Activated T-helper 17 cell treated with anti-CD3 and anti-CD28 coated beads, Interleukin-2, amount 50 U/mL, for 72 hours (primary cell): ENCODE measurements around the gene PSMA6. TPM values are rescaled to one million over a fixed set of nuclear protein-coding genes. Genes with fewer than 3 reads are reported as not detected.
A peak's percentile ranks its signal among the peaks of the same experiment; 100 is the strongest.
"Not testable (repeated sequence)": the region's sequence is repeated elsewhere in the genome, so short reads cannot be mapped to it uniquely, and the experiment has no call there.

Source experiments
- ATAC-seq: fragments of 150-1000 bp; cut with Tn5 transposase; replicated peaks from 2 replicates; pipeline ENCODE4 v1.10.0; 2021; ENCODE audit warnings: mild to moderate bottlenecking, moderate library complexity
- H3K27ac Mint-ChIP-seq: one replicate; pipeline ENCODE4 v1.8.0; 2022; ENCODE audit warnings: mixed read lengths
- H3K27me3 Mint-ChIP-seq: one replicate; pipeline ENCODE4 v1.8.0; 2022; ENCODE audit warnings: mixed read lengths
- H3K36me3 Mint-ChIP-seq: one replicate; pipeline ENCODE4 v1.8.0; 2022; ENCODE audit warnings: low read depth, mild to moderate bottlenecking, mixed read lengths
- H3K4me1 Mint-ChIP-seq: one replicate; pipeline ENCODE4 v1.8.0; 2022; ENCODE audit warnings: mixed read lengths
- H3K4me3 Mint-ChIP-seq: one replicate; pipeline ENCODE4 v1.8.0; 2022; ENCODE audit warnings: mild to moderate bottlenecking, mixed read lengths
- H3K9me3 Mint-ChIP-seq: one replicate; pipeline ENCODE4 v1.8.0; 2022; ENCODE audit warnings: mixed read lengths
- total RNA-seq, 2 donors: library from RNA; stranded (reverse); gene quantifications; one replicate each; pipeline ENCODE4 v1.2.3, GENCODE V29; 2022

PSMA6 gene
- total RNA-seq, 2 donors from 2014 or later, result 295 to 386 TPM

DNA sequence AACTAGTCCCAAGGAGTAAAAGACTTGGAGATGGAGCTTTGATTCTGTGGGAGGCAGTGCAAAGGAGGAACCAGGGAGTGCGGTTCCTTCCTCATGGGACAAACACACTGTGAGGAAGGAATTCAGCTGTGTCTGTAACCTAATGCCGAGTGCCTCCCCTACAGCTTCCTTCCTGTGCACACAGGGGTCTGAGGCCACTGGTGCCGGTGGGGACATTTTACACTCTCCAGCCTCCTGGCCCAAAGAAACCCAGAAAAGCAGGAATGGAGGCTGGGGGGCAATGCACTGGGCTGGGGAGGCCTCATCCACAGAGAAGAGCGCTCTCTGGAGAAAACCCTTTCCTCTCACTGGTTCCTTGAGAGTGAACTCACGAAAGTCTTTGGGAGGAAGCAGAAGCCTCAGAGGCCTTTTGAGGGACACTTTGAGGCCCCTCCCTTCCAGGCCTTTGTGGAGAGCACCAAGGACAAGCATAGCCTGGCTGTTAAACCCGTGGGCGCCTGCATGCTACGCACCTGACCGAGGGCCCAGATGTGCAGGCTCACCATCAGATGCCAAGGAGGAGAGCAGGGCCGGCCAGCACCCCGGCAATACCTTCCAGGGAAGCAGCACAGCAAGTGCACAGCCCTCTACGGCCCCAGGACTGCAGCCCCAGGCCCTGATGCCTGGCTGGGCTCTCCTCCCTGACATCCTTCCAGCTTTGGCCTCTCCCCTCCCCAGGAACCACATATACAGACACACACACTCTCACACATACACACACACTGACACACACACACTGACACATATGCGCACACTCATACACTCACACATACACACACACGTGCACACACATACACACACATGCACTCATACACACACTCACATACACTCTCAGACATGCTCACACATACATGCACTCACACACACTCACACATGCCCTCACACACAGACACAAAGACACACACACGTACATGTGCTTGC is 60.4 kb downstream of the PSMA6 start:
- H3K9me3 Mint-ChIP-seq, result no peaks in the 10 kb centered on the region
- no peak overlapping the region for H3K4me3 Mint-ChIP-seq
- H3K36me3 Mint-ChIP-seq, result no peaks in the 10 kb centered on the region
- H3K27me3 Mint-ChIP-seq, result no peaks in the 10 kb centered on the region
- H3K4me1 Mint-ChIP-seq, result peaks cover 15% of the 10 kb centered on the region
- no peak for ATAC-seq
- no peak overlapping the region for H3K27ac Mint-ChIP-seq

DNA sequence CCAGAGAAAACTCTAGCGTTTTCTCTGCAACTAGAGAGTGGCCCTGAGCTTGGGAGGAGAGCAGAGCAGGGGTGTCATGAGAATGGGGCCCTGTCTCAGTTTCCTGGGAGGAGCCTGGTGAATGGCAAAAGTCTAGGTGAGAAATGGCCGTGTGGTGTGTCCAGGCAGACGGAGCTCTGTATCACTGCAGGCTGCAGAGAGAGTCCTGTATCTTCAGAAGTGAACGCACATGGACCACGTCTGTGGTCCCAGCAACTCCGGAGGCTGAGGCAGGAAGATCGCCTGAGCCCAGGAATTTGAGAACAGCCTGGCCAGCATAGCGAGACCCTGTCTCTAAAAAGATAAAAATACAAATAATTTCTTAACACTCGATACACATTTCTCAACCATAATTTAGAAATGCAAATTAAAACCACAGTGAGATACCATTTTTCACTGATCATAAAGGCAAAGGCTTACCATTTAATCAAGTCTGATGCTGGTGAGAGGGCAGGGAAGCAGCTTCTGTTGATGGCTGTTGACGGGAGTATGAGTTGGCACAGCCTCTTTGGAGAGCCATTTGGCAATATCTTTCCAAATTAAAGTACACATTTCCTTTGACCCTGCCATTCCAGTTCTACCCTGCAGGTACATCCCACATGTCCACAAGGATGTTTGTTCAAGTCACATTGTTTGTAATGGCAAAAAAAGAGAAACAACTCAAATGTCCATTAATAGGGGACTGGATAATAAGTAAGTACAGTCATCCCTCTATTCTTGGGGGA is 61.4 kb downstream of the PSMA6 start:
- Mint-ChIP-seq H3K4me1 (peaks cover 15% of the 10 kb centered on the region), H3K27me3 (no peaks in the 10 kb centered on the region), H3K4me3 (no peak overlapping the region), H3K9me3 (no peaks in the 10 kb centered on the region), H3K36me3 (no peaks in the 10 kb centered on the region), H3K27ac (no peak overlapping the region)
- no peak for ATAC-seq

DNA sequence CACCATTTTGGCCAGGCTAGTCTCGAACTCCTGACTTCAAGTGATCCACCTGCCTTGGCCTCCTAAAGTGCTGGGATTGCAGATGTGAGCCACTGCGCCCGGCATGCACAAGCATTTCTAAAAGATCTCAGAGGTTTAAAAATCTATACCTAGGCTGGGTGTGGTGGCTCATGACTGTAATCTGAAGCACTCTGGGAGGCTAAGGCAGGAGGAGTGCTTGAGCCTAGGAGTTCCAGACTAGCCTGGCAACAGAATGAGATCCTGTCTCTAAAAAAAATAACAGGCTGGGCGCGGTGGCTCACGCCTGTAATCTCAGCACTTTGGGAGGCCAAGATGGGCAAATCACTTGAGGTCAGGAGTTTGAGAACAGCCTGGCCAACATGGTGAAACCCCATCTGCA is 63.1 kb downstream of the PSMA6 start:
- not testable (repeated sequence) for H3K9me3 Mint-ChIP-seq, H3K27me3 Mint-ChIP-seq, H3K27ac Mint-ChIP-seq, H3K36me3 Mint-ChIP-seq, ATAC-seq
- Mint-ChIP-seq H3K4me3 (peak overlapping the region; percentile 68), H3K4me1 (peaks cover 15% of the 10 kb centered on the region)

GRCh38 chr14:35355981-35356841 is 64.0 kb downstream of the PSMA6 start:
- Mint-ChIP-seq H3K9me3 (no peaks in the 10 kb centered on the region), H3K36me3 (no peaks in the 10 kb centered on the region), H3K27ac (peak overlapping the region; percentile 91), H3K4me1 (peaks cover 15% of the 10 kb centered on the region), H3K4me3 (peak overlapping the region; percentile 68), H3K27me3 (no peaks in the 10 kb centered on the region)
- peak; percentile 88 for ATAC-seq

DNA sequence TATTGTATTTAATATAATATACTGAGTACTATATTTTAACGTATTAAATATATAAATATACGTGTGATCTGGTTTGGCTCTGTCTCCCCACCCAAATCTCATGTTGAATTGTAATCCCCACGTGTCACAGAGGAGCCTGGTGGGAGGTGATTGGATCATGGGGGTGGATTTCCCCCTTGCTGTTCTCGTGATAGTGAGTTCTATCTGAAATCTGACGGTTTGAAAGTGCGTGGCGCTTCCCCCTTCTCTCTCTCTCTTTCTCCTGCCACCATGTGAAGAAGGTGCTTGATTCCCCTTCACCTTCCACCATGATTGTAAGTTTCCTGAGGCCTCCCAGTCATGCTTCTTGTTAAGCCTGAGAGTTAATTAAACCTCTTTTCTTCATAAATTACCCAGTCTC is 67.5 kb downstream of the PSMA6 start:
- H3K36me3 Mint-ChIP-seq, H3K9me3 Mint-ChIP-seq, ATAC-seq, H3K4me3 Mint-ChIP-seq, H3K27me3 Mint-ChIP-seq: not testable (repeated sequence)
- H3K4me1 Mint-ChIP-seq, result peaks cover 15% of the 10 kb centered on the region
- peak overlapping the region; percentile 38 for H3K27ac Mint-ChIP-seq

GRCh38 chr14:35361141-35361480 is 68.9 kb downstream of the PSMA6 start:
- H3K36me3 Mint-ChIP-seq, result no peaks in the 10 kb centered on the region
- H3K4me3 Mint-ChIP-seq, result no peak overlapping the region
- peaks cover 21% of the 10 kb centered on the region for H3K4me1 Mint-ChIP-seq
- no peak for ATAC-seq
- H3K9me3 Mint-ChIP-seq, result no peaks in the 10 kb centered on the region
- no peaks in the 10 kb centered on the region for H3K27me3 Mint-ChIP-seq
- H3K27ac Mint-ChIP-seq, result peak overlapping the region; percentile 43

DNA sequence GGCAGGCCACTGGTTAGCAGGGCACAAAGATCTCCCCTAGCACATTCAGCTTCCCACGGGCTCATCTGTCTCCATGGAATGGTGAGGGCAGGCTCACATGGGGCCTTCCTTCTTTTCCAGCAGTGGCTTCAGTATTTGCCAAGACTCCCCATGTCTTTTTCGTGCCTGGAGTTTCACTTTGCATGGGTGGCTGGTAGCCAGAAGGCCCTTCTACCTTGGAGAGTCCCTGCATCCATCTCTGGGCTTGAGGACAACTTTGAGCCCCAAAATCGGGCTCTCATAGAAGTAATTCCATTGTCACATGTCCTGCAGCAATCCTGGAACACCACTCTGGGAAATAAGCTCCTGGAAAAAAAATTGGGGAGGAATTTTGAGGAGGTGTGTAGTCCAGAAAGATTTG is 70.3 kb downstream of the PSMA6 start:
- Mint-ChIP-seq H3K4me3 (no peak overlapping the region), H3K4me1 (peaks cover 16% of the 10 kb centered on the region), H3K9me3 (no peaks in the 10 kb centered on the region), H3K27me3 (no peaks in the 10 kb centered on the region), H3K27ac (no peak overlapping the region), H3K36me3 (no peaks in the 10 kb centered on the region)
- no peak for ATAC-seq

DNA sequence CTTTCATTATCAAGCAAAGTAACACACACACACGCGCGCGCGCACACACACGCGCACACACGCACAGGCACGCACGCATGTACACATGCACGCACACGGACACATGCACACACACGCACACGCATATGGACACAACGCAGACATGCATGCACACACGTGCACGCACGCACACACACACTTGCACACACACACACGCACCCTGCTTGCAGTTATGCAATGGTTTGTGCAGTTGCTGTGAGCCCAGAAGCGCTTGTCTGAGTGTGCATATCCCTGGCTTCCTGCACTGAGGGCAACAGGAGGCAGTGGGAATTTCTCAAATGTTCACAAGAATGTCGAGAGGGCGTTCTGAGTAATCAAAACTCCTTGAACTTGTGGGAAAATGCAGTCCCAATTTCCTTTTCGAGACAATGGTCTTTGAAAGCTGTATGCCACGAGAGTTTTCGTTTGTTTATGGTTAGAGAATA is 70.8 kb downstream of the PSMA6 start:
- H3K4me1 Mint-ChIP-seq, result peaks cover 16% of the 10 kb centered on the region
- no peaks in the 10 kb centered on the region for H3K36me3 Mint-ChIP-seq
- H3K27ac Mint-ChIP-seq, result no peak overlapping the region
- no peak for ATAC-seq
- no peak overlapping the region for H3K4me3 Mint-ChIP-seq
- no peaks in the 10 kb centered on the region for H3K27me3 Mint-ChIP-seq
- no peaks in the 10 kb centered on the region for H3K9me3 Mint-ChIP-seq

DNA sequence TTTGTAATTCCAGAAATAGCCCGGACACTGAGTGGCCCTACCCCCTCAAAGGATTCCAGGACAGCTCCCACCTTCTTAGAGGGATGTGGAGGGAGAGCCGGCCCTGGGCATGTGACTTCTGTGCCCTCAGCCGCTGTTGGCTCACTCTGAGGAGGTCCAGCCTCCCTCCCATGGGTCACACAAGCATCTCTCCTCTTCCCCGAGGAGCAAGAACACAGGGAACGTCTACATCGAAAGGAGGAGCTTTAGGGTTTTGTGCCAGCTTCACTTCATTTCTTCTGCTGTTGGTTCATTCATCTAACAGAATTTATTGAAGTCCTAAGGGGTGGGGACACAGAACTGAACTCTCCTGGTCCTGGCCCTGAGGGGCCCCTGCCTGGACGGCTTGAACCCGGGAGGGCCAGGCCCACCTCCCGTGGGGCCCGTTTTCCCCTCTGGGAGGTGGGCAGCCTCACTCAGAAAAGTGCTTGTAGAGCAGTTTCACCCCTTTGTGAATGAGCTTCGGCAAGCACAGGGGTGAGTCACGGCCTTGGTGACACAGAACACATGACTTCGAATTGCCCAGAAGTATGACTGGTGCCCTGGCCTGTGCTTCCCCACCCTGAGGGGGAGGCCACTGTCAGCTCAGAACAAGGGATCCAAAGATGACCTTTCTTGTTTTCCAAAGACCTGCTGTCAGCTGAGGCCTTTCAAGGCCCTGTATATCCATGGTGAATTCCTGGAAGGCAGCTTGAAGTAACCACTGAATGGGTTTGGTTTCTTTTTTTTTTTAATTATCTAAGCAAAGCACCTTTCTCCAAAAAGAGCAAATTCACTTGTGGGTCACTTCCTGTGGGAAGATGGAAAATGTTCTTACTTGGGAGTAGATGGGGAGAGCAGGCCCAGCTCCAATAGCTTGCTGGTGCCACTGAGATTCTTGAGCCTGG is 73.2 kb downstream of the PSMA6 start:
- Mint-ChIP-seq H3K4me3 (peak overlapping the region; percentile 88), H3K4me1 (peaks cover 16% of the 10 kb centered on the region), H3K9me3 (no peaks in the 10 kb centered on the region), H3K27me3 (no peaks in the 10 kb centered on the region), H3K36me3 (no peaks in the 10 kb centered on the region), H3K27ac (peak overlapping the region; percentile 99)
- peak; percentile 94 for ATAC-seq

GRCh38 chr14:35366056-35366451 is 73.9 kb downstream of the PSMA6 start:
- H3K36me3 Mint-ChIP-seq, result no peaks in the 10 kb centered on the region
- peaks cover 16% of the 10 kb centered on the region for H3K4me1 Mint-ChIP-seq
- H3K27ac Mint-ChIP-seq, result peak overlapping the region; percentile 99
- H3K4me3 Mint-ChIP-seq, result peak overlapping the region; percentile 88
- H3K27me3 Mint-ChIP-seq, result no peaks in the 10 kb centered on the region
- ATAC-seq, result peak; percentile 87
- peaks cover 2% of the 10 kb centered on the region for H3K9me3 Mint-ChIP-seq

DNA sequence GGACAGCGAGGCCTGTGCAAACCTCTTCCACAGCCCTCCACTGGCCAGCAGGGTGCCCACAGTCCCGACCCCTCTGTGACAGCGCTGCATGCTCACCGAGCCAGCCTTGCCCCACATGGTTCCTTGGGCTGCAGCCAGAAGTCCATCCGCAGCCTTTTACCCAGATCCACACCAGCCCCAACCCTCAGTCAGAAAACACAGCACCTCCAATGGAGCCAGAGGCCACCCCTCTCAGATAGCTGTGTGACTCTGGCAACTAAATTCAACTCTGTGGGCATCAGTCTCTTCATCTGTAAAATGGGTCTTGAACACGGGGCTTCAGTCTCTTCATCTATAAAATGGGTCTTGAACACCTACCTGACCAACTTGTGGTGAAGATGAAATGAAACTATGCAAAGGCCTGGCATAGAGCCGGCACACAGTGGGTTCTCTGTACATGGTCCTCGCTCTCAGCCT is 74.4 kb downstream of the PSMA6 start:
- ATAC-seq, result no peak
- Mint-ChIP-seq H3K27ac (peak overlapping the region; percentile 99), H3K4me3 (peak overlapping the region; percentile 88), H3K27me3 (no peaks in the 10 kb centered on the region), H3K9me3 (peaks cover 4% of the 10 kb centered on the region), H3K36me3 (no peaks in the 10 kb centered on the region), H3K4me1 (peaks cover 16% of the 10 kb centered on the region)

GRCh38 chr14:35367056-35367372 is 74.8 kb downstream of the PSMA6 start:
- Mint-ChIP-seq H3K4me1 (peaks cover 16% of the 10 kb centered on the region), H3K27ac (peak overlapping the region; percentile 99), H3K9me3 (peaks cover 4% of the 10 kb centered on the region), H3K36me3 (no peaks in the 10 kb centered on the region), H3K4me3 (peak overlapping the region; percentile 88), H3K27me3 (no peaks in the 10 kb centered on the region)
- no peak for ATAC-seq
